PC-9 (cell line): ENCODE data around the gene GADD45A. TPM values are rescaled to one million over a fixed set of nuclear protein-coding genes. Genes with fewer than 3 reads are reported as not detected.

Experiments used
- BruUV-seq: library from RNA; stranded (reverse); fragments of 400-500 nt; replicated peaks from 2 replicates; lab custom pipeline; 2021; lab: Mats Ljungman, UMichigan
- CTCF ChIA-PET: fragments of 300-600 bp; sonication (Branson Sonifier 250); formaldehyde crosslinking; loops from one replicate; lab custom pipeline; 2022; ENCODE audit warnings: antibody characterized with exemption; lab: Charles Lee
- POLR2A ChIA-PET: fragments of 300-600 bp; sonication (Branson Sonifier 250); formaldehyde crosslinking; loops from one replicate; lab custom pipeline; 2022; ENCODE audit warnings: antibody characterized with exemption; ENCODE audit not compliant: unreplicated experiment; lab: Charles Lee
- DNase-seq, 2 experiments: peaks; one replicate each; pipeline versions ENCODE4 v3.0.0 to v3.0.0-alpha.2; 2015 to 2022; ENCODE audit warnings: mixed read lengths in 1 of 2
- H2AFZ ChIP-seq: fragments of 200-600 bp; sonication (generic); 2 replicates; pipeline ENCODE4 v1.8.1; 2017; ENCODE audit warnings: antibody characterized with exemption
- H3F3A ChIP-seq: fragments of 200-600 bp; sonication (generic); 2 replicates; pipeline ENCODE4 v1.8.1; 2017; ENCODE audit warnings: antibody characterized with exemption, mild to moderate bottlenecking, low read depth; ENCODE audit not compliant: insufficient read depth
- H3K27ac ChIP-seq: fragments of 200-600 bp; sonication (generic); 2 replicates; pipeline ENCODE4 v1.6.1; 2016; ENCODE audit warnings: mixed run types
- H3K27me3 ChIP-seq: fragments of 200-600 bp; sonication (generic); 2 replicates; pipeline ENCODE4 v1.6.1; 2016; ENCODE audit warnings: low read depth, mixed run types; ENCODE audit not compliant: insufficient read depth
- H3K36me3 ChIP-seq: fragments of 200-600 bp; sonication (generic); 2 replicates; pipeline ENCODE4 v1.6.1; 2016; ENCODE audit warnings: low read depth, mixed run types
- H3K4me1 ChIP-seq: fragments of 200-600 bp; sonication (generic); replicated peaks from 2 replicates; pipeline ENCODE4 v1.6.1; 2016; ENCODE audit warnings: mixed run types; ENCODE audit not compliant: insufficient read depth
- H3K4me2 ChIP-seq: fragments of 200-600 bp; sonication (generic); 2 replicates; pipeline ENCODE4 v1.6.1; 2017; ENCODE audit warnings: mixed run types
- H3K4me3 ChIP-seq: fragments of 200-600 bp; sonication (generic); 2 replicates; pipeline ENCODE4 v1.6.1; 2016; ENCODE audit warnings: mixed run types
- H3K79me2 ChIP-seq: fragments of 200-600 bp; sonication (generic); 2 replicates; pipeline ENCODE4 v1.6.1; 2017; ENCODE audit warnings: low read depth, mixed run types
- H3K9me2 ChIP-seq: fragments of 200-600 bp; sonication (generic); 2 replicates; pipeline ENCODE4 v1.8.1; 2017; ENCODE audit warnings: mild to moderate bottlenecking; ENCODE audit not compliant: insufficient read depth
- H3K9me3 ChIP-seq: fragments of 200-600 bp; sonication (generic); 2 replicates; pipeline ENCODE4 v1.8.1; 2016; ENCODE audit warnings: low read depth; ENCODE audit not compliant: insufficient read depth
- H4K20me1 ChIP-seq: fragments of 200-600 bp; sonication (generic); 2 replicates; pipeline ENCODE4 v1.8.1; 2017; ENCODE audit not compliant: insufficient read depth
- CTCF ChIP-seq: fragments of 200-600 bp; sonication (generic); conservative IDR thresholded peaks from 2 replicates; pipeline ENCODE4 v1.6.1; 2017; ENCODE audit warnings: mixed run types, antibody characterized with exemption, mild to moderate bottlenecking, moderate library complexity
- EZH2 ChIP-seq: fragments of 200-600 bp; sonication (generic); IDR thresholded peaks from 2 replicates; pipeline ENCODE4 v1.8.0; 2017; ENCODE audit warnings: antibody characterized with exemption, low read depth
- intact Hi-C: fragments of 100-400 bp; cut with micrococcal nuclease; formaldehyde crosslinking; loops from one replicate; pipeline ENCODE4 v1.10.0; 2022; ENCODE audit not compliant: unreplicated experiment
- total RNA-seq: library from RNA; stranded (reverse); gene quantifications from 2 replicates; pipeline ENCODE4 v1.2.3, GENCODE V29; 2021

The GADD45A gene
- total RNA-seq, 1 experiment from 2014 or later = 63.6 TPM

- no peak overlapping the region for H2AFZ ChIP-seq
- H3K9me3 ChIP-seq = no peaks in the 10 kb centered on the region
- TF ChIP-seq EZH2 = no peak
- no peak for TF ChIP-seq CTCF
- H3K27me3 ChIP-seq = no peaks in the 10 kb centered on the region
- no peak overlapping the region for H3K27ac ChIP-seq
- H3K79me2 ChIP-seq = no peaks in the 10 kb centered on the region
- no TSS peak for BruUV-seq
- ChIA-PET POLR2A (interaction anchor here (0.8 kb wide), 1 partner anchor 11 kb away, joined by 3 read pairs; no protein-coding TSS in a partner anchor), CTCF (no interaction called here)
- H3K4me3 ChIP-seq = no peak overlapping the region
- DNase-seq = no peak
- no peaks in the 10 kb centered on the region for H4K20me1 ChIP-seq
- H3K4me1 ChIP-seq = peaks cover 19% of the 10 kb centered on the region; the same call in 1 of the 2 replicates
- H3K9me2 ChIP-seq = no peaks in the 10 kb centered on the region
- no peak overlapping the region for H3K4me2 ChIP-seq
- peaks cover 6% of the 10 kb centered on the region for H3F3A ChIP-seq
- no peaks in the 10 kb centered on the region for H3K36me3 ChIP-seq
- intact Hi-C loops = no loop called here
Observed at GRCh38 chr1:67673468-67674201, 11.4 kb upstream of the GADD45A start.

- Histone ChIP-seq H3K79me2 (no peaks in the 10 kb centered on the region), H4K20me1 (no peaks in the 10 kb centered on the region), H3K4me2 (no peak overlapping the region), H3K27me3 (no peaks in the 10 kb centered on the region), H3K4me3 (no peak overlapping the region), H3K9me3 (no peaks in the 10 kb centered on the region), H3K36me3 (no peaks in the 10 kb centered on the region), H2AFZ (no peak overlapping the region), H3K27ac (no peak overlapping the region), H3K4me1 (peaks cover 27% of the 10 kb centered on the region), H3F3A (peaks cover 6% of the 10 kb centered on the region), H3K9me2 (no peaks in the 10 kb centered on the region)
- ChIA-PET POLR2A (interaction anchor here (0.8 kb wide), 1 partner anchor 10 kb away, joined by 3 read pairs; no protein-coding TSS in a partner anchor), CTCF (interaction anchor here (0.6 to 1.0 kb wide), 2 partner anchors 10 to 11 kb away, joined by 3 read pairs; partner anchors contain the start of gene GADD45A)
- BruUV-seq = no TSS peak
- intact Hi-C loops = no loop called here
- TF ChIP-seq EZH2 = no peak
- TF ChIP-seq CTCF = no peak
- DNase-seq = no peak
Observed at GRCh38 chr1:67674260-67675011, 10.6 kb upstream of the GADD45A start.

GRCh38 chr1:67675800-67676199, 9.2 kb upstream of the GADD45A start:
- H3K27ac ChIP-seq = no peak overlapping the region
- H3K4me3 ChIP-seq = no peak overlapping the region
- intact Hi-C loops = no loop called here
- no peaks in the 10 kb centered on the region for H3K9me3 ChIP-seq
- H3K36me3 ChIP-seq = no peaks in the 10 kb centered on the region
- no peak overlapping the region for H2AFZ ChIP-seq
- no peaks in the 10 kb centered on the region for H3K27me3 ChIP-seq
- no peak for DNase-seq
- H3K79me2 ChIP-seq = no peaks in the 10 kb centered on the region
- H3K4me1 ChIP-seq = peaks cover 35% of the 10 kb centered on the region
- ChIA-PET POLR2A (no interaction called here), CTCF (no interaction called here)
- TF ChIP-seq EZH2 = no peak
- no peak for TF ChIP-seq CTCF
- H3F3A ChIP-seq = peaks cover 6% of the 10 kb centered on the region
- no TSS peak for BruUV-seq
- no peak overlapping the region for H3K4me2 ChIP-seq
- no peaks in the 10 kb centered on the region for H3K9me2 ChIP-seq
- no peaks in the 10 kb centered on the region for H4K20me1 ChIP-seq
